T1000 (cell line): ENCODE data around the gene CEP126.

Source experiments
- DNase-seq: peaks from one replicate; lab custom pipeline; 2025; ENCODE audit warnings: mixed read lengths; lab: John Stamatoyannopoulos, UW

Gene CEP126

DNA sequence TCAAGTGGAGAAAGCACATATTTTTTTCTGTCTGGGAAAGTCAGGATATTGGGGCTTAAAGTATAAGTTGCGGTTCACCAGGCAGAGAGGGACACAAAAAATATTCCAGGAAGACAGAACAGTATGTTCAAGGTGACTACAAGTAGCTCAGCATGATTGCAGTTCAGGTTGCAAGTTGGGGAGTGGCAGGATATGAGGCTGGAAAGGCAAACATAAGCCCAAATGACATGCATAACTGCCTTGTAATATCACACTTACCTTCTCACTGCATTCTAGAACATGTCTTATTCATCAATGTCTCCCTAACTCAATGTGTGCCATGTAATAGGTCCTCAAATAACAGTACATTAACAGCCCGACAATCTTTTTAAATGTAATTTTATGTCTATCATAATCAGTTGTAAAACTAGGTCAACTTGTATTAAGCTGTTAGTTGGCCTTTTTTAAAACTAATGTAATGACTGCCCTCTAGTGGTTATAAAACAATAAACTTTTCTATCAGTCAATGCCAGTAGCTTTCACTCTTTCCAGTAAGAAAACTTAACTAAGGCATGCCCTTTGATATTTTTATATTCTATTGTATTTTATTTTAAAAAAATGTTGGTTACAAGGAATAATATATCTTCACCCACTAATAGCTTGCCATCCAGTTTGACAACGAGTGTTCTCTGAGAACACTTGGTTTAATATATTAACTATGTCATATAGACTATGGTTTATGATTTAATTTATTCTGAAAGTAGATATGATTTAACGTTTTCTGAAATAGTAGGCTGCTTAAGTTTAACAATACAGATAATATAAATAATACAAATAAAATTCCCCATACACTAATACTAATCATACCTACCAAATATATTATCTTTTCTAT, 93.0 kb downstream of the CEP126 start:
- no peak for DNase-seq

DNA sequence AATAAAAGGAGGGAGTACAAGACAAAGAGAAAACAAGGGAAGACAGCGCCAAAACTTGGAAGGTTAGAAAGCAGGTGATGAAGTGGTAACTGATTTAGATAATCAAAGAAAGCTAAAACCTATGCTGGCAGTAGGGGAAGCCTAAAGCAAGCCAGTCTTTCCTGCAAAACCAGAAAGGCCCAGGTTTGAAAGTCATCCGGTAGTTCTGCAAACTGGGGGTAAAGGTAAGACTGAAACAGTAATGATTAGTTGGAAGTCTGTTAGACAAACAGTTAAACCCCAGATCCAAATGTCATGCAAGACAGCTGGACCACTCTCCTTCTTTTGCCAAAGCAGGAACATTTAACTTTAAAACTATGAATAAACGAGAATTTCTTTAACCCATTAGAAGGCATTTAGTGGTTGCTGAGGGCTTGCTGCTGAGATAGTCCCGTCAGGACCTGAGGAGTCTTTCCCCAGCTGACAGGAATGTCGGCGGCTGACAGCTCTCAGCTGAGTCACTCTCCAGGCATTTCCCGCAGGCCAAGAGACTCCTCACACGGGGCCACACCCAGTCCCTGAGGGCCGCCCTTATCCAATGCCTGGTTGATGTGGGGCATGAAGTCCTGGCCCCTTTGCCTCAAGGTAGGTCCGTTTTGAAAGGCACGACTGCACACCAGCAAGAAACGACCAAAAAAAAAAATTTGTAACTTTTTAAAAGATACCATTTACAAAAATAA, 96.1 kb downstream of the CEP126 start:
- DNase-seq = peak; percentile 81

DNA sequence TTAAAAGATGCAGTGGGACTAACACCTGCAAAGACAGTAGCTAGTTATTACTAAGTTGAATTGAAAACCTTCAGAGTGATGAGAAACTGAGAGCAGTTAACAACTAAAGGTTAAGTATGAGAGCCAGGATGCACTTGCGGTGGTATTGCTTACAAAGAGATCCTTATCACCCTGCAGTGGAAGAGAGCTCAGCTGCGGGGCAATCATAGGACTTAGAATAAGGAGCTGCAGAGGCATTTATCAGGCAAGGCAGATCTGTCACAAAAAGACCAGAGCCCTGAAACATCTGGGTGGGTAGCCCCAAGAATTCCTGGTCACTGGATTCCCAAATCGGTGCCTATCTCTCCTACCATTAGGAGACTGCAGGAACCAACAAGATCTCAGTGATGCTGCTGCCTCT, 98.1 kb downstream of the CEP126 start:
- DNase-seq = no peak

DNA sequence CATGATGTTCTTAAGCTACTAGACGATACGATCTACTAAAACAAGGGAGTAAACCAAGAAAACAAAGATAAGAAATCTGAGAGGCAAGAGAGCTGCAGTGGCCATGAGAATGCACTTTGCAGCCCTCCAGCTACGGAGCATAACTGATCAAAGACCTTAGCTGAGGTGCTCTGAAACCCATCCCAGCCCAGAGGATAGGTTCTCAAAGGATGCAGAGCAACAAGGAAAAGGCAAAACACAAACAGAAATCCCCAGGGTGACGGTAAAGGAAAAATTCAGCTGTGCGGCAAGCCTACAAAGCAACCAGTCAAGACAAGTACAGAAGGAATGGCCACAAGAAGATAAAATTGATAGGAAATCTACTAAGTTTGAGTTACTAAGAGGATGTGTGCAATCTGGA, 99.9 kb downstream of the CEP126 start:
- DNase-seq = no peak

DNA sequence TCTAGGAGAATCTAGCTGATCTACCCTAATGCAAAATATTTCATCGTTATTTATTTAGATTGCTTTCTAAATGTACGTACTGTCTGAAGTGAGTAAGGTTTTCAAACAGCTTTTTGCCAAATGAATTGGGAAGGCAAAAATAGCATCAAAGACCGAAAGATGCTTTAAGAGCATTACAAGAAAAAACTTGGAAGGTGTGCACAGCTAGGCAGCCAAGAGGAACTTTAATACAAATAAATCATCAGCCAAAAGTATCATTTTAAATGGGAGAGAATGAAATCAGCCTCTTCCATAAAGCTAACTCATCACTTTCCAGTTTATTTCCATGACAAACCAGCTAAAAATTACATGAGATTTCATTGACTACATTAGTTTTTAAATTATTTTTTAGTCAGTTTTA, 102.2 kb downstream of the CEP126 start:
- DNase-seq = no peak

DNA sequence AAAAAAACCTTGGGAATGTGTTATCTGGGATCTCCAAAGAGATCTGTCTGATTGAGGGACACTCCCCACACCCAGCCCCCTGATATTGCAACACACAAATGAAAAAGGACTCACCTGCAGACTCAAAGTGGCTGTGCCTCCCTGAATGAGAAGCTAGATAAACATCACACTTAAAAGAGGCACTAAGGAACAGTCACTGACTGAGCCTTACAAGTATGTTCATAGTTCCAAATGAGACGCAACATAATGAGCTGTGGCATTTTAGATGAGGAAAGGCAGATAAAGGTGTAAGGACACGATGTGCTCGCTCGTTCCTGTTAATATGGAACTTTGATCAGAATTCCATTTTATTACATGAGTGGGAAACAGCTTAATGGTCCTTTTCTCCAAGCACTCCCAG, 111.4 kb downstream of the CEP126 start:
- no peak for DNase-seq

DNA sequence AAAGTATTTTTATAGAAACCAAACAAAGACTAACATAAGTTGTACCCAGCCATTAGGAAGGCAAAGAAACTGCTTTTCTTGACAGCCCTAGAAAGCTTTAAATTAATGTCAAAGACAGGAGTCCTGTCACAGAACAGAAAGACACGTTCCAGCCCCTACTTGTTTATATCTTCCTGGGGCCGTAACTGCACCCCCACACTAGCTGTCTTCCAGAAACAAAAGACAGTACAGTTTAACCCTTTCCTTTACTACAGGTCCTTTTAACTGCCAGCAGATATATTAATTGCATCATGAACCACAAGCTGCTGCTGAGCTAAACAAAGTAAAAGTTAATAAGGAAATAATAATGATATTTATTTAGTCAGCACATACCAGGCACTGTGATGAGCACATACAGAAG, 112.1 kb downstream of the CEP126 start:
- no peak for DNase-seq

DNA sequence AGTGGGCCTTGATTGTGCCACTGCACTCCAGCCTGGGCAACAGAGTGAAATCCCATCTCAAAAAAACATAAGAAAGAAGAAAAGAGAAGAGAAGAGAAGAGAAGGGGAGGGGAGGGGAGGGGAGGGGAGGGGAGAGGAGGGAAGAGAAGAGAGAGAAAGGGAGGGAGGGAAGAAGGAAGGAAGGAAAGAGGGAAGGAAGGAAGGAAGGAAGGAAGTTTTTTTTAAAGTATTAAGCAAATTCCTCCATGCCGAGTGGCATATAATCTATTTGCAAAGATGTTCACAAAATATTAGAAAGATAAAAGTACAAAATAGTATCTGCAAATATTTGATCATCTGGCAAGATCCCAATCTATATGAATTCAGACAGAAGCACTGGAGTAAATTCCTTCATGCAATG, 121.9 kb downstream of the CEP126 start:
- no peak for DNase-seq

DNA sequence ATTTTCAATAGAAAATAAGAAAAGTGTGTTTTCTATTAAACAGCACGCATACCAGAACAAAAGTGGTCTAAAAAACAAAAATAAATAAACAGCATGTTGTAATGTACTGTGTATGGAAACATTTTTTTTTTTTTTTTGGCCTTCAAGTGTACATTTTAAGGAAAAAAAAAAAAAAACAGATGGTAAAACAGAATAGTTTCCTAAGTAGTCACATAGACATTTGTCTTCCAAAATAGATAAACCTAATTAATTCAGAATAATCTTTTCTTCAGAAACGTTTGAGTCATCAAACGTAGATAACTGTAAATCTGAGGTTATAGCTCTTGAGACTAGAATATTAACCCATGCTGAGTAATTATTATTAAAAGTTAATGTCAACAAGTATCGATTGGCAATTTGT, 132.0 kb downstream of the CEP126 start:
- no peak for DNase-seq

DNA sequence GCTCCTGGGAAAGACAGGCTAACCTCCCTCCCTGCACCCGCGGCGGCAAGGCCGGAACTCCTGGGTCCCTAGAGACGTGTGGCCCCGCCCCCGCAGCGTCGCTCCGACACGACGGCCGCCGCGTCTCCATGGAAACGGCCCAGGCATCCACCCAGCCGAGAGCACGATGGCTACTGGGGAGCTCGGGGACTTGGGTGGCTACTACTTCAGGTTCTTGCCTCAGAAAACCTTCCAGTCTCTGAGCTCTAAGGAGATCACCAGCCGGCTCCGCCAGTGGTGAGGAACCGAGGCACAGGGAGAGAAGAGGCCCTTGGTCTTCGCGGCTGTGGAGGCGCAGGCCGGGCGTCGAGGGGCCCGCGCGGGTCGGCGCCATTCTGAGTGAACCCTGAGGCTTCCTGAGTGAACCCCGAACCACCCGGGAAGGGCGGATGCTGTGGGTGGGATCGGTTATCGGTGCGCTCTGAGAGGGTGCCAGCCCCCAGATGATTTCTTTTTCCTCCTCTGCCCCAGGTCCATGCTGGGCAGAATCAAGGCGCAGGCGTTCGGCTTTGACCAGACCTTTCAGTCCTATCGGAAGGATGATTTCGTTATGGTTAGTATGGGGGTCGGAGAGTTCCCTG, 132.6 kb downstream of the CEP126 start, which contains the start of gene CFAP300:
Gene CFAP300, plus strand, starts transcription at position 133 of the 620 bp plus-strand sequence. Its CDS starts 34 bp downstream, at position 167.
- peak; percentile 78 for DNase-seq
